Heart right ventricle (tissue), 16 donors: Measurements from ENCODE around the gene ZMYND10. TPM values are rescaled to one million over a fixed set of nuclear protein-coding genes. Genes with fewer than 3 reads are reported as not detected.

ENCODE experiments used
- ATAC-seq, 8 donors: fragments of 200-7000 bp; cut with Tn5 transposase; one replicate each; pipeline ENCODE4 v1.9.1; 2020; ENCODE audit warnings: mild to moderate bottlenecking in 8 of 8, moderate library complexity in 8 of 8, moderate number of reproducible peaks in 1 of 8
- DNase-seq, 2 donors: peaks; one replicate each; pipeline ENCODE4 v3.0.0-alpha.2; 2020
- H3K27ac ChIP-seq, 10 donors: fragments of 200-600 bp; sonication (generic) in 2 of 10; one replicate each; pipeline versions ENCODE4 v1.5.0 to v1.8.0; 2020 to 2022; ENCODE audit warnings: mild to moderate bottlenecking in 3 of 10
- H3K27me3 ChIP-seq, 7 donors: fragments of 200-600 bp; one replicate each; pipeline ENCODE4 v1.8.0; 2021 to 2022; ENCODE audit warnings: mild to moderate bottlenecking in 2 of 7
- H3K36me3 ChIP-seq, 9 donors: fragments of 200-600 bp; sonication (generic) in 1 of 9; one replicate each; pipeline versions ENCODE4 v1.5.0 to v1.8.0; 2020 to 2022; ENCODE audit warnings: mild to moderate bottlenecking in 2 of 9
- H3K4me1 ChIP-seq, 9 donors: fragments of 200-600 bp; sonication (generic) in 1 of 9; one replicate each; pipeline versions ENCODE4 v1.5.0 to v1.8.0; 2020 to 2022; ENCODE audit warnings: mild to moderate bottlenecking in 4 of 9
- H3K4me3 ChIP-seq, 10 donors: fragments of 200-600 bp; sonication (generic) in 2 of 10; one replicate each; pipeline versions ENCODE4 v1.5.0 to v1.8.0; 2020 to 2022; ENCODE audit warnings: mild to moderate bottlenecking in 7 of 10, moderate library complexity in 2 of 10
- H3K9me3 ChIP-seq, 11 donors: fragments of 200-600 bp in 10 of 11; sonication (generic) in 2 of 11; one replicate each; pipeline versions ENCODE4 v1.5.0 to v1.8.0; 2013 to 2022; ENCODE audit warnings: mild to moderate bottlenecking in 2 of 11, control low read depth in 1 of 11, moderate library complexity in 1 of 11
- WGBS, 2 donors: extraction: QIAGEN DNeasy Blood & Tissue Kit; methylation state at CpG; one replicate each; pipeline ENCODE4 v1.1.7; 2013; ENCODE audit warnings: inconsistent platforms in 1 of 2; 5-methylcytosine and 5-hydroxymethylcytosine counted together
- intact Hi-C, 10 donors: fragments of 100-400 bp; cut with DNase I; formaldehyde crosslinking; loops; one replicate each; pipeline versions ENCODE4 v1.11.1 to v1.14.2; 2022
- polyA plus RNA-seq, 2 donors: library from polyadenylated mRNA; stranded (reverse); fragments of 200-250 nt; gene quantifications; one replicate each; pipeline ENCODE4 v1.2.3, GENCODE V29; 2013
- total RNA-seq, 10 donors: library from RNA; stranded (reverse); fragmentation: NEBNext Ultra II Directional in 3 of 10; extraction: Animal tissue kit (Norgen Biotek cat#: 25700) in 3 of 10; gene quantifications; one replicate each; pipeline versions ENCODE4 v1.2.1 to v1.2.4, GENCODE V29; 2021 to 2023
- TF ChIP-seq, protein P1 (sequence below), 9 donors: fragments of 200-600 bp; sonication (generic) in 2 of 9; IDR thresholded peaks; one replicate each; pipeline versions ENCODE4 v1.5.0 to v1.8.0; 2021 to 2022; ENCODE audit warnings: antibody characterized with exemption in 9 of 9, mild to moderate bottlenecking in 5 of 9, moderate library complexity in 1 of 9
- donor health status: Arrhythmogenic right ventricular cardiomyopathy.
- donor health status: ischemic (EF 13 %, LVEDD 7.1; RV severe dilation, severe dysfunction).
- donor health status: healthy with polysubstance abuse.
- donor health status: DM: no; HTN: yes; CAD: no.
- donor health status: DM: no; HTN: no; CAD: no.
- donor health status: ischemic (EF 25% LVEDD 6.9; RV normal size, moderate dysfunction).
- donor health status: ischemic (EF 25% LVEDD 5.7; RV mildly dilated, moderate dysfunction).
- donor health status: healthy.
- donor health status: DM: yes; HTN: yes; CAD: no.
- donor health status: Ischemic cardiomyopathy.
- donor health status: ischemic (EF 35%, LVEDD 5.7; RV mildly dilated, moderate dysfunction).
- donor health status: nonischemic (EF 11% LVEDD 7.7; RV severe dilation, severe dysfunction).
- donor health status: DM: yes; HTN: yes; CAD: no.
- donor health status: PGD.
- donor health status: ischemic (EF 29% LVEDD 5.4; RV normal size, mild dysfunction).
- donor health status: nonischemic (EF 23%, LVEDD 6.1; RV moderate dilation, normal function).

The ZMYND10 gene
- total and polyA plus RNA-seq, 12 donors = 0.15 to 0.88 (median 0.22) TPM; not detected in 7

DNA sequence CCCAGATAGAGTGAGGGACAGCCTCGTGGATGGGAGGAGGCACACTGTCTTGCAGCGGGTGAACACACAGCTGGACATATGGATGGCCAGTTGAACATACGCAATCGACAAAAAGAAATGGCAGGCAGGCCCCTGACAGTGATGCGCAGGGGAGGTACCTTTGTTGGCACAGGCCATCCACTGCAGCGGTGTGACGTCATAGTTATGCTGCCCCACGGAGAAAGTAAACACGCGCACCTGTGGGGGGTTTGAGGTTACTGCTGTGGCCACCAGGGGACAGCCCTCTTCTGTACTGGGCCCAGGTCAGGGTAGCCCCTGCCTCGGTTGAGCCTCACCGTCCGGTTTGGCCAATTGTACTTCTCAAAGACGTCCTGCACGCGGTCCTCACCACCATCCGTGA, 33.2 kb upstream of the ZMYND10 start:
- H3K9me3 ChIP-seq = no peaks in the 10 kb centered on the region
- no peak overlapping the region for H3K27ac ChIP-seq
- H3K4me1 ChIP-seq = no peaks in the 10 kb centered on the region
- TF ChIP-seq, protein P1, sequence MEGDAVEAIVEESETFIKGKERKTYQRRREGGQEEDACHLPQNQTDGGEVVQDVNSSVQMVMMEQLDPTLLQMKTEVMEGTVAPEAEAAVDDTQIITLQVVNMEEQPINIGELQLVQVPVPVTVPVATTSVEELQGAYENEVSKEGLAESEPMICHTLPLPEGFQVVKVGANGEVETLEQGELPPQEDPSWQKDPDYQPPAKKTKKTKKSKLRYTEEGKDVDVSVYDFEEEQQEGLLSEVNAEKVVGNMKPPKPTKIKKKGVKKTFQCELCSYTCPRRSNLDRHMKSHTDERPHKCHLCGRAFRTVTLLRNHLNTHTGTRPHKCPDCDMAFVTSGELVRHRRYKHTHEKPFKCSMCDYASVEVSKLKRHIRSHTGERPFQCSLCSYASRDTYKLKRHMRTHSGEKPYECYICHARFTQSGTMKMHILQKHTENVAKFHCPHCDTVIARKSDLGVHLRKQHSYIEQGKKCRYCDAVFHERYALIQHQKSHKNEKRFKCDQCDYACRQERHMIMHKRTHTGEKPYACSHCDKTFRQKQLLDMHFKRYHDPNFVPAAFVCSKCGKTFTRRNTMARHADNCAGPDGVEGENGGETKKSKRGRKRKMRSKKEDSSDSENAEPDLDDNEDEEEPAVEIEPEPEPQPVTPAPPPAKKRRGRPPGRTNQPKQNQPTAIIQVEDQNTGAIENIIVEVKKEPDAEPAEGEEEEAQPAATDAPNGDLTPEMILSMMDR (IDR thresholded peaks at IDR 0.05) = no peak
- intact Hi-C loops = loop anchor here in 2 of 10 donors (10.0 kb wide), 2 partner anchors 156 to 166 kb away; no protein-coding TSS in a partner anchor
- DNase-seq = no peak
- H3K4me3 ChIP-seq = no peak overlapping the region
- no peaks in the 10 kb centered on the region for H3K36me3 ChIP-seq
- ATAC-seq = no peak
- H3K27me3 ChIP-seq = no peaks in the 10 kb centered on the region
- 91% methylated on average over 17 of the region's 17 CpGs for WGBS, 2 donors

DNA sequence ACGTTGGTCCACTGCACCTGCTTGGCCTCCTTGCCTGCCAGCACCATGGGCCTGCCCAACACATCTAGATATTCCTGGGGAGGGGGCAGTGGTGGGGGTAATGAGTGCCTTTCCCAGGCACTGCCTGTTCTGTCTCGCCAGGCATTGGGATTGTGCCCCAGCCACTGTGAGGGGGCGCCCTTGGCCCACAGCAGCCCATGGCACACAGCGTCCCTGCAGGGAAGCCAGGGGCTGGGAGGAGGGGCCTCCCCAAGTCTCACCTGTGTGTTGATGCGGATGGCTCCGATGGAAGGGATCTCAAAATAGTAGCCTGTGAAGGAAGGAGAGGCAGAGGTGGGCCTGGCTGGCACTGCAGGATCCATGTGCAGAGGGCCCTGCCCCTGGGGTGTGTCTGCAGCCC, 32.5 kb upstream of the ZMYND10 start:
- WGBS, 2 donors = 80 to 90% methylated on average over 6 of the region's 6 CpGs
- ATAC-seq (no peak), DNase-seq (no peak)
- TF ChIP-seq, protein P1 (IDR thresholded peaks at IDR 0.05) = no peak
- Histone ChIP-seq H3K4me1 (no peaks in the 10 kb centered on the region), H3K27ac (no peak overlapping the region), H3K27me3 (no peaks in the 10 kb centered on the region), H3K36me3 (no peaks in the 10 kb centered on the region), H3K4me3 (no peak overlapping the region), H3K9me3 (no peaks in the 10 kb centered on the region)
- intact Hi-C loops = loop anchor here in 2 of 10 donors (10.0 kb wide), 2 partner anchors 157 to 167 kb away; no protein-coding TSS in a partner anchor

DNA sequence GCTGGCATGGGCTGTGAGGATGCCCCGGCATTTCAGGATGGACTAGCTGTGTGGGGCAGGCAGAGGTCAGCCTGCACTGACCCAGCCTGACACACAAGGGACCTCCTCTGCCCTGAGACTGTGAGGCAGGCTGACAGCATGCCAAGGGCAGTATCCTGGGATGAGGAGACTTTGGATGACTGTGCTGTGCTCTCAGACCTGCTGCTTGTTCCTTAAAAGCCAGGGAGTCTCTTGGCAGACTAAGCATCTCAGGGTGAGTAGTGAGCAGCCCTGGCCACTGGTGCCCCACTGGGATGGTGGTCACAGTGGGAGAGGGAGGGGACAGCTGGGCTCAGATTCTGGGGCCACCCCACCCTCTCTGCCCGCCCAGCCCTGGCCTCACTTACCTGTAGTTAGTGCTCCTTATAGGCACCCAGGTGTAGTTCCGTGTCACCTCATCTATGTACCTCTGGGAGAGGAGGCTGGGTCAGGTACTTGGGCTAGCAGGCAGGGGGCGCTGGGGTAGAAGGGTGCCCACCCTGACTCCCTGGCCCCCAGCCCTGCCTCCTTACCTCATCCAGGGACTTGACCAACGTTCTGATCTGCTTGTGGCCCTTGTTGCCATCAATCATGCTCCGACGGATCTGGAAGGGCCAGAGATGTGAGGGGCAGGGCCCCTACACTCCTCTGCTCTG, 29.9 kb upstream of the ZMYND10 start:
- no peaks in the 10 kb centered on the region for H3K27me3 ChIP-seq
- TF ChIP-seq, protein P1 (IDR thresholded peaks at IDR 0.05) = no peak
- H3K4me1 ChIP-seq = no peaks in the 10 kb centered on the region
- no peak overlapping the region for H3K4me3 ChIP-seq
- intact Hi-C loops = loop anchor here in 2 of 10 donors (10.0 kb wide), 2 partner anchors 159 to 169 kb away; no protein-coding TSS in a partner anchor
- no peak overlapping the region for H3K27ac ChIP-seq
- DNase-seq = no peak
- no peak for ATAC-seq
- WGBS, 2 donors = 74 to 79% methylated on average over 7 of the region's 7 CpGs
- H3K36me3 ChIP-seq = no peaks in the 10 kb centered on the region
- H3K9me3 ChIP-seq = no peaks in the 10 kb centered on the region

DNA sequence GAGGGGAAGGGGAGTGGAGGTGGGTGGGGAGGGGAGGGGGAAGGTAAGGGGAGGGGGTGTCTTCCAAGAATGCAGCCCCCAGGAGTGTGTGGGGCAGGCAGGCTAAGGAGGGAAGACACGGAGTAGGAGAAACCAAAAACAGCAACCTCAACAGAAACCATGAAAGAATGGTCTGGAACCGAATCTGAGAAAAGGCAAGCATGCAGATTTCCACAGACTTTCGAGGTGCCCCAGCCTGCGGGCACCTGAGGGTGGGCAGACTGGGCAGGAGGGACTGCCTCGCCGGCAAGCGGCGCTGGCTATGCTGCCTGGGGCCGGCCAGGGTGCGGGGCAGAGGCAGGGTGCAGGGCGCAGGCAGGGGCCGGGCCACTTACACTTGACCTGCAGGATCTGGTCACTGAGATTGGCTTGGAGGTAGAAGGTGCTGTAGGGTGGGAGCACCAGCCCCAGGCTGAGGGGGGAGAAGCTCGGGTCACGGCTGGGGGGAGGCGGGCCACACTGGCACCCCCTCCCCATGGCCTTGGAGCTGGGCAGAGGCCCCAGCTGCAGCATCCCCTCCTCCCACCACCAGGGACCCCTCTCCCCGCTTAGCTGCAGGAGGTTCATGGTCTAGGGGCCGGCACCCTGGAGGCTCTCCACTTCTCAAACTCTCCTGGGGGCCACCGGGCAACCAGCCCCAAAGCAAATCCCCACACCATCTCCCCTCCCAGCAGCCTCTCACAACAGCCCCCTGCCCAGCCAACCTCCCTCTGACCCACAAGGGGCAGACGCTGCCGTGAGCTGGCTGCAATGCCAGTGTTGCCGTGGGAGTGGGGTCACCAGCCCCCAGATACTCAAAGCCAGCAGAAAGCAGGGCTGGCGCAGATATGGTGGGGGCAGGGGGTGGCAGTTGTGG, 29.1 kb upstream of the ZMYND10 start:
- H3K9me3 ChIP-seq = no peaks in the 10 kb centered on the region
- H3K27me3 ChIP-seq = no peaks in the 10 kb centered on the region
- DNase-seq (no peak), ATAC-seq (no peak)
- intact Hi-C loops = loop anchor here in 3 of 10 donors (5.0 to 10.0 kb wide), 3 partner anchors 160 to 170 kb away; no protein-coding TSS in a partner anchor
- no peaks in the 10 kb centered on the region for H3K4me1 ChIP-seq
- H3K36me3 ChIP-seq = no peaks in the 10 kb centered on the region
- TF ChIP-seq, protein P1 (IDR thresholded peaks at IDR 0.05) = no peak
- WGBS, 2 donors = 80 to 83% methylated on average over 22 of the region's 22 CpGs
- H3K27ac ChIP-seq = no peak overlapping the region
- no peak overlapping the region for H3K4me3 ChIP-seq
